GM23338 (cell line): ENCODE results near the gene SPAG16. TPM values are rescaled to one million over a fixed set of nuclear protein-coding genes. Genes with fewer than 3 reads are reported as not detected.

Experiments
- ATAC-seq: fragments of 200-7000 bp; cut with Tn5 transposase; 3 replicates; pipeline ENCODE4 v1.9.1; 2020
- DNase-seq: peaks from one replicate; pipeline ENCODE4 v3.0.0-alpha.2; 2015; ENCODE audit warnings: low spot score
- H2AFZ ChIP-seq: fragments of 200-600 bp; sonication (generic); 2 replicates; pipeline ENCODE4 v1.8.0; 2016; ENCODE audit warnings: antibody characterized with exemption, mild to moderate bottlenecking, moderate library complexity
- H3F3A ChIP-seq: fragments of 200-600 bp; sonication (generic); replicated peaks from 2 replicates; pipeline ENCODE4 v1.8.0; 2017; ENCODE audit warnings: antibody characterized with exemption, mixed run types, low read depth
- H3K27ac ChIP-seq: fragments of 200-600 bp; sonication (generic); 2 replicates; pipeline ENCODE4 v1.6.1; 2016; ENCODE audit warnings: low read depth
- H3K27me3 ChIP-seq: fragments of 200-600 bp; sonication (generic); 2 replicates; pipeline ENCODE4 v1.8.0; 2016; ENCODE audit warnings: mild to moderate bottlenecking, mixed run types, moderate library complexity; ENCODE audit not compliant: insufficient read depth
- H3K36me3 ChIP-seq: fragments of 200-600 bp; sonication (generic); 2 replicates; pipeline ENCODE4 v1.8.0; 2016; ENCODE audit warnings: mild to moderate bottlenecking; ENCODE audit not compliant: insufficient read depth
- H3K4me1 ChIP-seq: fragments of 200-600 bp; sonication (generic); 2 replicates; pipeline ENCODE4 v1.8.0; 2016; ENCODE audit warnings: mild to moderate bottlenecking, moderate library complexity; ENCODE audit not compliant: insufficient read depth
- H3K4me2 ChIP-seq: fragments of 200-600 bp; sonication (generic); 2 replicates; pipeline ENCODE4 v1.7.1; 2017; ENCODE audit warnings: mixed run types
- H3K4me3 ChIP-seq: fragments of 200-600 bp; sonication (generic); 2 replicates; pipeline ENCODE4 v1.6.1; 2016; ENCODE audit warnings: mixed run types
- H3K79me2 ChIP-seq: fragments of 200-600 bp; sonication (generic); replicated peaks from 2 replicates; pipeline ENCODE4 v1.8.0; 2017; ENCODE audit warnings: mild to moderate bottlenecking; ENCODE audit not compliant: insufficient read depth
- H3K9me2 ChIP-seq: fragments of 200-600 bp; sonication (generic); 2 replicates; pipeline ENCODE4 v1.8.0; 2017; ENCODE audit not compliant: insufficient read depth
- H4K20me1 ChIP-seq: fragments of 200-600 bp; sonication (generic); replicated peaks from 2 replicates; pipeline ENCODE4 v1.8.0; 2017; ENCODE audit warnings: mild to moderate bottlenecking; ENCODE audit not compliant: insufficient read depth
- H3K27ac Mint-ChIP-seq: 2 replicates; pipeline ENCODE4 v1.8.0; 2020; ENCODE audit warnings: inconsistent platforms, mild to moderate bottlenecking, moderate library complexity, mixed read lengths
- H3K27me3 Mint-ChIP-seq: 3 replicates; pipeline ENCODE4 v1.8.0; 2022; ENCODE audit warnings: low read depth, mild to moderate bottlenecking, moderate library complexity, mixed read lengths, inconsistent platforms; ENCODE audit not compliant: insufficient read depth, poor library complexity
- H3K36me3 Mint-ChIP-seq: 3 replicates; pipeline ENCODE4 v1.8.0; 2021; ENCODE audit warnings: low read depth, mild to moderate bottlenecking, inconsistent platforms, moderate library complexity, mixed read lengths
- H3K4me1 Mint-ChIP-seq: 3 replicates; pipeline ENCODE4 v1.8.0; 2020; ENCODE audit warnings: mild to moderate bottlenecking, inconsistent platforms, mixed read lengths
- H3K4me3 Mint-ChIP-seq: 3 replicates; pipeline ENCODE4 v1.8.0; 2021; ENCODE audit warnings: moderate library complexity, mild to moderate bottlenecking, inconsistent platforms, mixed read lengths
- H3K9me3 Mint-ChIP-seq: 3 replicates; pipeline ENCODE4 v1.8.0; 2020; ENCODE audit warnings: moderate library complexity, mild to moderate bottlenecking, inconsistent platforms, mixed read lengths
- CREB1 ChIP-seq: fragments of 250-450 bp; sonication (Bioruptor Pico); IDR thresholded peaks from 2 replicates; pipeline ENCODE4 v1.5.0; 2020; ENCODE audit warnings: low read depth, mild to moderate bottlenecking, moderate library complexity
- ETS1 ChIP-seq: IDR thresholded peaks from 2 replicates; pipeline ENCODE4 v1.6.1; 2016; ENCODE audit warnings: antibody characterized with exemption
- EZH2 ChIP-seq: fragments of 200-600 bp; sonication (generic); IDR thresholded peaks from one replicate; pipeline ENCODE4 v1.8.0; 2017; ENCODE audit warnings: antibody characterized with exemption, mild to moderate bottlenecking, low read depth; ENCODE audit not compliant: unreplicated experiment
- EZH2phosphoT487 ChIP-seq: fragments of 200-600 bp; sonication (generic); IDR thresholded peaks from one replicate; pipeline ENCODE4 v1.8.1; 2018; ENCODE audit warnings: antibody characterized with exemption; ENCODE audit not compliant: unreplicated experiment
- JUNB ChIP-seq: IDR thresholded peaks from one replicate; pipeline ENCODE4 v1.6.1; 2016; ENCODE audit warnings: antibody characterized with exemption; ENCODE audit not compliant: unreplicated experiment
- NANOG ChIP-seq: IDR thresholded peaks from 2 replicates; pipeline ENCODE4 v1.6.1; 2016; ENCODE audit warnings: antibody characterized with exemption, borderline replicate concordance
- POLR2AphosphoS5 ChIP-seq: IDR thresholded peaks from 2 replicates; pipeline ENCODE4 v1.6.1; 2016; ENCODE audit warnings: antibody characterized with exemption, low read depth
- REST ChIP-seq: IDR thresholded peaks from one replicate; pipeline ENCODE4 v1.6.1; 2018; ENCODE audit warnings: antibody characterized with exemption; ENCODE audit not compliant: unreplicated experiment
- STAT1 ChIP-seq: IDR thresholded peaks from one replicate; pipeline ENCODE4 v1.6.1; 2016; ENCODE audit warnings: antibody characterized with exemption; ENCODE audit not compliant: unreplicated experiment
- ZNF114 ChIP-seq: fragments of 250-450 bp; sonication (Bioruptor Pico); IDR thresholded peaks from 2 replicates; pipeline ENCODE4 v1.5.0; 2020; ENCODE audit warnings: mild to moderate bottlenecking, moderate library complexity
- ZNF331 ChIP-seq: fragments of 250-450 bp; sonication (Bioruptor Pico); IDR thresholded peaks from 2 replicates; pipeline ENCODE4 v1.5.0; 2020; ENCODE audit warnings: low read depth, mild to moderate bottlenecking, moderate library complexity
- ZNF462 ChIP-seq: fragments of 250-450 bp; sonication (Bioruptor Pico); IDR thresholded peaks from 2 replicates; pipeline ENCODE4 v1.5.0; 2020; ENCODE audit warnings: mild to moderate bottlenecking, moderate library complexity
- polyA plus RNA-seq: library from polyadenylated mRNA; unstranded; fragments of >200 nt; fragmentation: Nextera tagmentation; extraction: Ambion mirVana; gene quantifications from 2 replicates; pipeline ENCODE4 v1.2.1, GENCODE V29; 2016
- total RNA-seq: library from RNA; depleted of rRNA; stranded (reverse); fragments of >200 nt; shearing (Covaris generic); gene quantifications from 2 replicates; pipeline ENCODE4 v1.2.3, GENCODE V29; 2014
- TF ChIP-seq, protein P1 (sequence below), 2 experiments: fragments of 200-600 bp in 1 of 2; sonication (generic) in 1 of 2; conservative IDR thresholded peaks; 2 replicates each; pipeline versions ENCODE4 v1.5.1 to v1.6.1; 2016 to 2017; ENCODE audit warnings: antibody characterized with exemption in 2 of 2, low read depth in 2 of 2, mild to moderate bottlenecking in 2 of 2, moderate library complexity in 1 of 2

The SPAG16 gene
- total and polyA plus RNA-seq, 2 experiments from 2014 or later: 19.7 to 47.8 TPM

DNA sequence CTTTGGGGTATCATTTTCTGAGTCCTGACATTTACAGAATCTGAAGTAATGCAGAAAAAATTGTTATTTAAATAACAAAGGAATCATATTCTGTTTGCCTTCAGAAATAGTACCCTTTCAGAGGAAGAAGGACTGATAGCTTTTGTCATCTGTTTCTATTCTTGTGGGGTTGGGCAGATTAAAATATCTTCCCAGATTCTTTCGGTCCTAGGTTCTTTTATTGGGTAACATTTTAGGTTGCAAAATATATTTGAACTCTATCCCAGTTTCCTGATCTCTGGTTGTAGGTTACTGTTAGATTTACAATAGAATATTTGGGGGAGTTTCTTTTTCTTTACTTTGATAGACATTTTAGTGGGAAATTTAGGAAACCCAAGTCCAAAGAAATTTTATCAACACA lies 550.5 kb downstream of the SPAG16 start (continued):
- TF ChIP-seq ZNF462 (CRISPR knock-in tag) (no peak), EZH2 (no peak), ZNF114 (CRISPR knock-in tag) (no peak), POLR2AphosphoS5 (no peak), ZNF331 (CRISPR knock-in tag) (no peak), JUNB (no peak), NANOG (no peak), CREB1 (CRISPR knock-in tag) (no peak)
- TF ChIP-seq, protein P1, sequence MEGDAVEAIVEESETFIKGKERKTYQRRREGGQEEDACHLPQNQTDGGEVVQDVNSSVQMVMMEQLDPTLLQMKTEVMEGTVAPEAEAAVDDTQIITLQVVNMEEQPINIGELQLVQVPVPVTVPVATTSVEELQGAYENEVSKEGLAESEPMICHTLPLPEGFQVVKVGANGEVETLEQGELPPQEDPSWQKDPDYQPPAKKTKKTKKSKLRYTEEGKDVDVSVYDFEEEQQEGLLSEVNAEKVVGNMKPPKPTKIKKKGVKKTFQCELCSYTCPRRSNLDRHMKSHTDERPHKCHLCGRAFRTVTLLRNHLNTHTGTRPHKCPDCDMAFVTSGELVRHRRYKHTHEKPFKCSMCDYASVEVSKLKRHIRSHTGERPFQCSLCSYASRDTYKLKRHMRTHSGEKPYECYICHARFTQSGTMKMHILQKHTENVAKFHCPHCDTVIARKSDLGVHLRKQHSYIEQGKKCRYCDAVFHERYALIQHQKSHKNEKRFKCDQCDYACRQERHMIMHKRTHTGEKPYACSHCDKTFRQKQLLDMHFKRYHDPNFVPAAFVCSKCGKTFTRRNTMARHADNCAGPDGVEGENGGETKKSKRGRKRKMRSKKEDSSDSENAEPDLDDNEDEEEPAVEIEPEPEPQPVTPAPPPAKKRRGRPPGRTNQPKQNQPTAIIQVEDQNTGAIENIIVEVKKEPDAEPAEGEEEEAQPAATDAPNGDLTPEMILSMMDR (conservative IDR thresholded peaks at IDR 0.05; ENCODE audit: low read depth in 2 of 2): no peak

DNA sequence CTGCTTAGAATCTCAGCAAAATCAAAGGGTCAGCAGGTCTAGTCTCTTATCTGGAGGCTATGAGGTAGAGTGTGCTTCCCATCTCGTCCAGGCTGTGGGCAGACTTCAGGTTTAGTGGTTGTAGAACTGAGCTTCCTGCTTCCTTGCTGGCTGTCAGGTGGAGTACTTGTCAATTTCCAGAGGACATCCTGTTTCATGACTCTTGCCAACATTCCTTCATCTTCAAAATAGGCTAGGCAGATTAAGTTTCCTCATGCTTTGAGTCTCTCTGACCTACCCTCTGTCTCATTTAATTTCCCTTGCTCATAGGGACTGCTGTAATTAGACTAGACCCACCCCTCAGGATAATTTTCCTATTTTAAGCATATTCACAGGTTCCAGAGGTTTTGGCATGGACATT lies 562.6 kb downstream of the SPAG16 start:
- Mint-ChIP-seq H3K27ac (no peak overlapping the region), H3K4me3 (no peak overlapping the region), H3K9me3 (no peaks in the 10 kb centered on the region), H3K4me1 (no peaks in the 10 kb centered on the region), H3K27me3 (no peaks in the 10 kb centered on the region), H3K36me3 (no peaks in the 10 kb centered on the region)
- no peaks in the 10 kb centered on the region for H3K79me2 ChIP-seq
- H3K4me1 ChIP-seq: no peaks in the 10 kb centered on the region
- ATAC-seq: no peak
- H3K9me2 ChIP-seq: no peaks in the 10 kb centered on the region
- H3K27ac ChIP-seq: no peak overlapping the region
- H3K4me3 ChIP-seq: no peak overlapping the region
- no peaks in the 10 kb centered on the region for H3F3A ChIP-seq
- no peaks in the 10 kb centered on the region for H3K36me3 ChIP-seq
- no peak overlapping the region for H2AFZ ChIP-seq
- no peaks in the 10 kb centered on the region for H4K20me1 ChIP-seq
- no peak overlapping the region for H3K4me2 ChIP-seq
- no peak for DNase-seq
- no peaks in the 10 kb centered on the region for H3K27me3 ChIP-seq
- no peak for TF ChIP-seq STAT1
- no peak for TF ChIP-seq ZNF331 (CRISPR knock-in tag)
- TF ChIP-seq ETS1: no peak
- no peak for TF ChIP-seq EZH2phosphoT487
- no peak for TF ChIP-seq EZH2
- no peak for TF ChIP-seq REST
- TF ChIP-seq NANOG: no peak
- TF ChIP-seq CREB1 (CRISPR knock-in tag): no peak
- no peak for TF ChIP-seq JUNB
- TF ChIP-seq ZNF114 (CRISPR knock-in tag): no peak
